ENCODE data around the gene IRAK3.

- TF ChIP-seq CTCF (IDR thresholded peaks at IDR 0.05): no peak
- TF ChIP-seq POLR2AphosphoS5 (IDR thresholded peaks at IDR 0.05): no peak
- TF ChIP-seq POLR2A (IDR thresholded peaks at IDR 0.05): no peak
- no peak for TF ChIP-seq EP300 (IDR thresholded peaks at IDR 0.05)
These were observed 21.8 kb downstream of the IRAK3 start for GRCh38 chr12:66210840-66211239.
